Gastroesophageal sphincter (tissue), 4 donors: ENCODE data around the gene ZNF143. TPM values are rescaled to one million over a fixed set of nuclear protein-coding genes. Genes with fewer than 3 reads are reported as not detected.
A peak's percentile ranks its signal among the peaks of the same experiment; 100 is the strongest.

Experiments used
- ATAC-seq: fragments of 150-250 bp; one replicate; pipeline ENCODE4 v1.9.1; 2016; ENCODE audit warnings: mild to moderate bottlenecking, moderate library complexity
- H3K27ac ChIP-seq, 4 donors: fragments of 200-600 bp; sonication (generic) in 3 of 4; 1 replicate in 3 of 4; 2 replicates in 1 of 4; pipeline ENCODE4 v1.5.1; 2016 to 2019
- H3K27me3 ChIP-seq: fragments of 200-600 bp; sonication (generic); one replicate; pipeline ENCODE4 v1.5.1; 2019
- H3K36me3 ChIP-seq, 2 donors: fragments of 200-600 bp; sonication (generic); one replicate each; pipeline ENCODE4 v1.5.1; 2019; ENCODE audit warnings: control low read depth in 1 of 2
- H3K4me1 ChIP-seq, 3 donors: fragments of 200-600 bp; sonication (generic); 1 replicate in 2 of 3; 2 replicates in 1 of 3; pipeline ENCODE4 v1.5.1; 2016 to 2019; ENCODE audit warnings: control low read depth in 2 of 3
- H3K4me3 ChIP-seq, 2 donors: fragments of 200-600 bp; sonication (generic); one replicate each; pipeline ENCODE4 v1.5.1; 2019; ENCODE audit warnings: mild to moderate bottlenecking in 1 of 2, moderate library complexity in 1 of 2
- H3K9me3 ChIP-seq, 3 donors: fragments of 200-600 bp; sonication (generic); one replicate each; pipeline ENCODE4 v1.5.1; 2017 to 2019; ENCODE audit warnings: control low read depth in 2 of 3
- CTCF ChIP-seq, 4 experiments: fragments of 200-600 bp in 2 of 4; fragments of 450-650 bp in 2 of 4; sonication (generic) in 1 of 4; IDR thresholded peaks; one replicate each; pipeline ENCODE4 v1.5.1; 2017 to 2019; ENCODE audit warnings: antibody characterized with exemption in 4 of 4, mild to moderate bottlenecking in 2 of 4, moderate library complexity in 2 of 4
- EP300 ChIP-seq: sonication (generic); formaldehyde crosslinking; IDR thresholded peaks from one replicate; pipeline ENCODE4 v1.6.1; 2017; ENCODE audit warnings: antibody characterized with exemption, mild to moderate bottlenecking
- POLR2A ChIP-seq, 2 donors: fragments of 450-650 bp; IDR thresholded peaks; one replicate each; pipeline ENCODE4 v1.6.1; 2017; ENCODE audit warnings: antibody characterized with exemption in 2 of 2, mild to moderate bottlenecking in 2 of 2, moderate library complexity in 1 of 2
- POLR2AphosphoS5 ChIP-seq: sonication (generic); formaldehyde crosslinking; IDR thresholded peaks from one replicate; pipeline ENCODE4 v1.6.1; 2017; ENCODE audit warnings: antibody characterized with exemption
- WGBS, 2 donors: methylation state at CpG; one replicate each; pipeline ENCODE4 v1.1.5; 2018; ENCODE audit warnings: low coverage in 1 of 2; 5-methylcytosine and 5-hydroxymethylcytosine counted together
- small RNA-seq, 4 donors: library from RNA; depleted of rRNA; stranded (forward); fragments of <200 nt; gene quantifications; one replicate each; pipeline ENCODE3, GENCODE V24; 2016
- total RNA-seq, 4 donors: library from RNA; depleted of rRNA; stranded (reverse); fragments of >200 nt; gene quantifications; one replicate each; pipeline ENCODE4 v1.1.0, GENCODE V29; 2016

Gene ZNF143
- total RNA-seq, 4 donors from 2014 or later, result 33.7 to 72.5 (median 52.5) TPM

- Histone ChIP-seq H3K27ac (peak overlapping the region; percentile 90 to 99 (median 96)), H3K4me1 (peaks cover 2 to 35% (median 8%) of the 10 kb centered on the region in 3 donors), H3K27me3 (no peaks in the 10 kb centered on the region), H3K4me3 (peak overlapping the region; percentile 68 to 88), H3K9me3 (no peaks in the 10 kb centered on the region), H3K36me3 (no peaks in the 10 kb centered on the region)
- ATAC-seq, result no peak
- WGBS, 2 donors, result 0% methylated on average over 5 to 7 of the region's 43 CpGs
- TF ChIP-seq POLR2A (IDR thresholded peaks at IDR 0.05), result peak in 1 of 2 donors; percentile 11
- no peak for TF ChIP-seq POLR2AphosphoS5
Observed at GRCh38 chr11:9574622-9575259, 113.9 kb downstream of the ZNF143 start.

GRCh38 chr11:9575260-9576240 is 114.7 kb downstream of the ZNF143 start:
- H3K27me3 ChIP-seq, result no peaks in the 10 kb centered on the region
- H3K4me1 ChIP-seq, result peaks cover 2 to 29% (median 5%) of the 10 kb centered on the region in 3 donors
- H3K9me3 ChIP-seq, result no peaks in the 10 kb centered on the region
- peak overlapping the region; percentile 68 to 88 for H3K4me3 ChIP-seq
- peaks cover 0 to 2% of the 10 kb centered on the region in 2 donors for H3K36me3 ChIP-seq
- 7% methylated on average over 10 to 17 of the region's 17 CpGs for WGBS, 2 donors
- TF ChIP-seq EP300 (no peak), POLR2A (IDR thresholded peaks at IDR 0.05) (peak; percentile 62 to 72), CTCF (IDR thresholded peaks at IDR 0.05) (no peak), POLR2AphosphoS5 (peak; percentile 97)
- peak; percentile 20 for ATAC-seq
- H3K27ac ChIP-seq, result peak overlapping the region; percentile 90 to 99 (median 96)

- peaks cover 2 to 26% (median 5%) of the 10 kb centered on the region in 3 donors for H3K4me1 ChIP-seq
- peak overlapping the region; percentile 90 to 99 (median 96) for H3K27ac ChIP-seq
- WGBS, 2 donors, result 15 to 32% methylated on average over 4 of the region's 4 CpGs
- H3K9me3 ChIP-seq, result no peaks in the 10 kb centered on the region
- no peak for ATAC-seq
- H3K27me3 ChIP-seq, result no peaks in the 10 kb centered on the region
- H3K36me3 ChIP-seq, result peaks cover 0 to 15% of the 10 kb centered on the region in 2 donors
- TF ChIP-seq EP300, result no peak
- no peak for TF ChIP-seq CTCF (IDR thresholded peaks at IDR 0.05)
- no peak for TF ChIP-seq POLR2AphosphoS5
- TF ChIP-seq POLR2A (IDR thresholded peaks at IDR 0.05), result no peak
- H3K4me3 ChIP-seq, result peak overlapping the region; percentile 68 to 88
Observed at GRCh38 chr11:9576701-9577381, 116.0 kb downstream of the ZNF143 start.

- peak overlapping the region; percentile 29 to 88 for H3K4me3 ChIP-seq
- peaks cover 0 to 22% of the 10 kb centered on the region in 2 donors for H3K36me3 ChIP-seq
- no peaks in the 10 kb centered on the region for H3K27me3 ChIP-seq
- 23 to 31% methylated on average over 7 of the region's 7 CpGs for WGBS, 2 donors
- H3K27ac ChIP-seq, result peak overlapping the region; percentile 40 to 99 (median 92)
- TF ChIP-seq POLR2AphosphoS5 (no peak), CTCF (IDR thresholded peaks at IDR 0.05) (no peak), EP300 (no peak), POLR2A (IDR thresholded peaks at IDR 0.05) (no peak)
- no peaks in the 10 kb centered on the region for H3K9me3 ChIP-seq
- peaks cover 0 to 20% (median 2%) of the 10 kb centered on the region in 3 donors for H3K4me1 ChIP-seq
- no peak for ATAC-seq
Observed at GRCh38 chr11:9577556-9577955, 116.7 kb downstream of the ZNF143 start.

Small RNA genes within 50 kb of the gene (small RNA-seq; reads per million reads assigned to genes)
- gene RF01210 (0 reads per million in 4 donors), gene SNORA23 (44.7 to 93.1 (median 68.1) reads per million in 4 donors)

Other genes with a start within 250 kb of the ZNF143 start
- 100 to 1,000 TPM in 2 of 4 donors, 10 to 100 TPM in 2; 79.2 to 151 (median 96.2) TPM for gene DENND5A, start 195.7 kb upstream of the ZNF143 start, total RNA-seq
- gene TMEM41B, start 146.4 kb upstream of the ZNF143 start, total RNA-seq, result 10 to 100 TPM; 14.4 to 23.5 (median 16.9) TPM
- 100 to 1,000 TPM; 126 to 150 (median 136) TPM for gene IPO7, start 76.4 kb upstream of the ZNF143 start, total RNA-seq
- gene WEE1, start 112.7 kb downstream of the ZNF143 start, total RNA-seq, result 10 to 100 TPM; 42.5 to 65.3 (median 51.3) TPM
- gene SWAP70, start 203.1 kb downstream of the ZNF143 start, total RNA-seq, result 10 to 100 TPM; 32.2 to 65.9 (median 45.0) TPM